MM.1S (cell line): ENCODE data around the gene BMX.

ENCODE experiments used
- DNase-seq: peaks from one replicate; pipeline ENCODE4 v3.0.0-alpha.2; 2015
- H2AFZ ChIP-seq: fragments of 300-600 bp; sonication (generic); 2 replicates; pipeline ENCODE4 v1.6.0; 2016; ENCODE audit warnings: antibody characterized with exemption, low read length
- H3F3A ChIP-seq: fragments of 300-600 bp; sonication (generic); 2 replicates; pipeline ENCODE4 v1.6.1; 2016; ENCODE audit warnings: mild to moderate bottlenecking, antibody characterized with exemption, low read length, moderate library complexity, mixed read lengths; ENCODE audit not compliant: insufficient read depth
- H3K27ac ChIP-seq: fragments of 300-600 bp; sonication (generic); 2 replicates; pipeline ENCODE4 v1.5.1; 2016; ENCODE audit warnings: mild to moderate bottlenecking, low read length
- H3K27me3 ChIP-seq: fragments of 300-600 bp; sonication (generic); replicated peaks from 2 replicates; pipeline ENCODE4 v1.6.0; 2016; ENCODE audit warnings: low read length; ENCODE audit not compliant: insufficient read depth
- H3K36me3 ChIP-seq: fragments of 300-600 bp; sonication (generic); replicated peaks from 2 replicates; pipeline ENCODE4 v1.6.1; 2016; ENCODE audit warnings: mild to moderate bottlenecking, low read length, mixed read lengths; ENCODE audit not compliant: insufficient read depth
- H3K4me1 ChIP-seq: fragments of 300-600 bp; sonication (generic); 2 replicates; pipeline ENCODE4 v1.6.1; 2016; ENCODE audit warnings: low read length, mixed read lengths
- H3K4me2 ChIP-seq: fragments of 300-600 bp; sonication (generic); 2 replicates; pipeline ENCODE4 v1.6.0; 2016; ENCODE audit warnings: low read depth, low read length
- H3K4me3 ChIP-seq: fragments of 300-600 bp; sonication (generic); 2 replicates; pipeline ENCODE4 v1.5.1; 2016; ENCODE audit warnings: low read length, mixed read lengths
- H3K79me2 ChIP-seq: fragments of 300-600 bp; sonication (generic); 2 replicates; pipeline ENCODE4 v1.6.1; 2016; ENCODE audit warnings: mixed run types, low read length, mixed read lengths
- H3K9ac ChIP-seq: fragments of 300-600 bp; sonication (generic); 2 replicates; pipeline ENCODE4 v1.6.1; 2016; ENCODE audit warnings: low read length, mixed read lengths
- H3K9me2 ChIP-seq: fragments of 300-600 bp; sonication (generic); replicated peaks from 2 replicates; pipeline ENCODE4 v1.6.1; 2016; ENCODE audit warnings: mild to moderate bottlenecking, low read length, mixed read lengths; ENCODE audit not compliant: insufficient read depth
- H3K9me3 ChIP-seq: fragments of 300-600 bp; sonication (generic); replicated peaks from 2 replicates; pipeline ENCODE4 v1.6.1; 2016; ENCODE audit warnings: mild to moderate bottlenecking, low read length, mixed read lengths; ENCODE audit not compliant: insufficient read depth
- H4K20me1 ChIP-seq: fragments of 300-600 bp; sonication (generic); 2 replicates; pipeline ENCODE4 v1.6.1; 2016; ENCODE audit warnings: mild to moderate bottlenecking, low read length, moderate library complexity, mixed read lengths; ENCODE audit not compliant: insufficient read depth
- EZH2 ChIP-seq: fragments of 300-600 bp; sonication (generic); optimal IDR thresholded peaks from 2 replicates; pipeline ENCODE3; 2017; ENCODE audit warnings: low read depth, mild to moderate bottlenecking, antibody characterized with exemption, low read length, mixed read lengths
- EZH2phosphoT487 ChIP-seq: fragments of 300-600 bp; sonication (generic); IDR thresholded peaks from 2 replicates; pipeline ENCODE4 v1.6.1; 2018; ENCODE audit warnings: antibody characterized with exemption, low read length
- TF ChIP-seq, protein P1 (sequence below): fragments of 300-600 bp; sonication (generic); IDR thresholded peaks from 2 replicates; pipeline ENCODE4 v1.5.1; 2016; ENCODE audit warnings: antibody characterized with exemption, low read length, mixed read lengths

The BMX gene

DNA sequence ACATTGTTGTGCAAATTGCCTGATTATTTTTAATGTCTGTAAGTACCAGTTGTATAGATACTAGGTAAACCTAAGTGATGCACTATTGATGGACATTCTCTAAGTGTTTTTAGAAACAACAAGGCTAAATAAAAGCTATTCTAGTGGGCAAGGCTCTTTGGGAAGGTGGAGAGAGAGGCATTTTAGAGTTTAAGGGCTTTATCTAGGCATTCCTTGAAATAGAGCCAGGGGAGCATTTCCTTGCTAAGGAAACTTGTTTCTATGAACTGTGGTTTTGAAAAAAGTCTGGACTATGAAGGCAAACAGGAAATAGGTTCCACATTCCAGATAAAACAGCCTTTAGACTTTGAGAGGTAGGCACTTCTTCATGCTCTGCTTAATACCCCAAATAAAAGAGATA is 23.8 kb downstream of the BMX start:
- Histone ChIP-seq H3K9me3 (no peaks in the 10 kb centered on the region), H3K27me3 (no peaks in the 10 kb centered on the region)

DNA sequence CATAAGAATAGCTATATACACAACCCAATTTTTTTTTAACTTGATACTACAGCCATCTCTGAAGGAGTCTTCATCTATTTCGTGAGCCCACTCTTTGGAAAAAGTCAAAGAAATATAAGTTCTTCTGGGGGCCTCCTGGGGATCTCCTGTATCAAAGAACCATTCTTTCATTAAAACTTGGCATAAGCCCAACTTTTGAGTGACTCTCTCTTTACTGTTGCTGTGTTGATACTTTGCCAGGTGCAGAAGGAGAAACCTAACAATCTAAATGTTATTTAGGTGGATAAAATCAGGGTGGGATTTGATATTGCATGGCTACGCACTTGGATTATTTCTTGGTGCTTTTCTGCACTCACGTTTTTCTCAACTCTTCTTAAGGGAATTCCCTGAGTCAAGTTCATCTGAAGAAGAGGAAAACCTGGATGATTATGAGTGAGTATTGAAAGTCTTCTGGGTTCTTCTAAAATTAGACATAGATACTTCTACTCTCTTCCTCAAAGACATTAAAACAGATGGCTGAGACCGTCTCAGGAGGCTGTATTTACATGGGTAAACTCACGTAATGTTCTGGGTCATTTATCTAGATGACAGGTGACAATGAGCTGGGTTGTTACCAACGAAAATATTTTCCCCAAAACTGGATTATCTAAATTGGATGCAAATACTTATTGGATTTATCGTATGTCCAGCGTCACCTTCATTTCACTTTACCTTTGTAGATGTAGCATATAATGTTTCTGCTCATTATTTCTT is 25.2 kb downstream of the BMX start:
- Histone ChIP-seq H3K27me3 (no peaks in the 10 kb centered on the region), H3K79me2 (no peaks in the 10 kb centered on the region), H3K9me2 (no peaks in the 10 kb centered on the region), H3K9ac (no peak overlapping the region), H3K27ac (no peak overlapping the region), H3K36me3 (no peaks in the 10 kb centered on the region), H3K9me3 (no peaks in the 10 kb centered on the region), H4K20me1 (no peaks in the 10 kb centered on the region), H3F3A (no peaks in the 10 kb centered on the region), H3K4me2 (no peak overlapping the region), H3K4me1 (no peaks in the 10 kb centered on the region), H2AFZ (no peak overlapping the region), H3K4me3 (no peak overlapping the region)
- DNase-seq: no peak
- TF ChIP-seq EZH2phosphoT487: no peak
- TF ChIP-seq, protein P1, sequence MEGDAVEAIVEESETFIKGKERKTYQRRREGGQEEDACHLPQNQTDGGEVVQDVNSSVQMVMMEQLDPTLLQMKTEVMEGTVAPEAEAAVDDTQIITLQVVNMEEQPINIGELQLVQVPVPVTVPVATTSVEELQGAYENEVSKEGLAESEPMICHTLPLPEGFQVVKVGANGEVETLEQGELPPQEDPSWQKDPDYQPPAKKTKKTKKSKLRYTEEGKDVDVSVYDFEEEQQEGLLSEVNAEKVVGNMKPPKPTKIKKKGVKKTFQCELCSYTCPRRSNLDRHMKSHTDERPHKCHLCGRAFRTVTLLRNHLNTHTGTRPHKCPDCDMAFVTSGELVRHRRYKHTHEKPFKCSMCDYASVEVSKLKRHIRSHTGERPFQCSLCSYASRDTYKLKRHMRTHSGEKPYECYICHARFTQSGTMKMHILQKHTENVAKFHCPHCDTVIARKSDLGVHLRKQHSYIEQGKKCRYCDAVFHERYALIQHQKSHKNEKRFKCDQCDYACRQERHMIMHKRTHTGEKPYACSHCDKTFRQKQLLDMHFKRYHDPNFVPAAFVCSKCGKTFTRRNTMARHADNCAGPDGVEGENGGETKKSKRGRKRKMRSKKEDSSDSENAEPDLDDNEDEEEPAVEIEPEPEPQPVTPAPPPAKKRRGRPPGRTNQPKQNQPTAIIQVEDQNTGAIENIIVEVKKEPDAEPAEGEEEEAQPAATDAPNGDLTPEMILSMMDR: no peak
- TF ChIP-seq EZH2: no peak

More for the DNA sequence above, 23.8 kb downstream of the BMX start:
- H3K27ac ChIP-seq: no peak overlapping the region
- no peak overlapping the region for H3K9ac ChIP-seq
- no peaks in the 10 kb centered on the region for H3F3A ChIP-seq
- H3K4me1 ChIP-seq: no peaks in the 10 kb centered on the region
- no peak overlapping the region for H2AFZ ChIP-seq
- no peaks in the 10 kb centered on the region for H3K9me2 ChIP-seq
- no peaks in the 10 kb centered on the region for H3K36me3 ChIP-seq
- H4K20me1 ChIP-seq: no peaks in the 10 kb centered on the region
- H3K79me2 ChIP-seq: no peaks in the 10 kb centered on the region
- H3K4me2 ChIP-seq: no peak overlapping the region
- TF ChIP-seq EZH2phosphoT487: no peak
- no peak for DNase-seq
- no peak overlapping the region for H3K4me3 ChIP-seq

DNA sequence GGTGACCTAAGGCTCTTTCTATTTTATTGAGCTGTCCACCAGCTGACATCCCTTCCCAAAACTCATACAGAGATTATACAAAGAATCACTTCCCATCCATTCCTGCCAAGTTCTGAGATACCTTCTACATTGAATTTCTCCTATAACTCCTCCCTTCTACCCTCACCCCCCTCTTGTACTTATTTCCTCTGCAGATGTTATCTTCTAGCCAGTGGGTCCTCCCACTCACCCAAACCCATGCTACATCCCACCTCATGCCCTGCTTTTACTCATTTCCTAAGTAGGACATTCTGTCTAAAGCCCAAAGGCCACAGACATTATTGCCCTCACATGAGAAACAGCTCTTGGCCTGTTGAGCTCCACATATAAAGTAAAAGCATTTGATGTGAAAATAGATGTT is 28.6 kb downstream of the BMX start:
- no peaks in the 10 kb centered on the region for H3K36me3 ChIP-seq
- no peak overlapping the region for H3K4me3 ChIP-seq
- H3K4me1 ChIP-seq: no peaks in the 10 kb centered on the region
- TF ChIP-seq EZH2phosphoT487: no peak
- no peaks in the 10 kb centered on the region for H3K9me2 ChIP-seq
- no peak overlapping the region for H2AFZ ChIP-seq
- H3F3A ChIP-seq: no peaks in the 10 kb centered on the region
- H3K9me3 ChIP-seq: no peaks in the 10 kb centered on the region
- H3K4me2 ChIP-seq: no peak overlapping the region
- H4K20me1 ChIP-seq: no peaks in the 10 kb centered on the region
- no peak for DNase-seq
- H3K27me3 ChIP-seq: no peaks in the 10 kb centered on the region
- no peaks in the 10 kb centered on the region for H3K79me2 ChIP-seq
- no peak overlapping the region for H3K27ac ChIP-seq
- H3K9ac ChIP-seq: no peak overlapping the region

DNA sequence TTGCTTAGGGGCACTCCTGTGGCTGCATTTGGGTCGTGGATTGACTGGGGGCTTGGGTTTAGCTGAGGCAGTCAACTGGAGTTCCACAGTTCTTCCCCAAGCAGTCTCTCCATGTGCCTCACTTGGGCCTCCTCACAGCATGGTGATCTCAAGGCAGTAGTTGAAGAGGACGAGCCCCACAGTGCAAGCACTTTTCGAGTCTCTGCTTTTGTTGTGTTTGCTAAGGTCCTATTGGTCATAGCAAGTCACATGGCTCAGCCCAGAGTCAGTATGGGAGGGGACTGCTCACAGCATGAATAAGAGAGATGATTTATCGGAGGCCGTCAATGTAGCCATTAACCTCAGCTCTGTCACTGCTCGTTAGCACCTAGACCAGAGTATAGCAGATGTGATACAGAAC is 29.7 kb downstream of the BMX start:
- Histone ChIP-seq H3K36me3 (no peaks in the 10 kb centered on the region), H3K9me3 (no peaks in the 10 kb centered on the region), H3K4me1 (no peaks in the 10 kb centered on the region), H4K20me1 (no peaks in the 10 kb centered on the region), H2AFZ (no peak overlapping the region), H3K27ac (no peak overlapping the region), H3K9me2 (no peaks in the 10 kb centered on the region), H3K79me2 (no peaks in the 10 kb centered on the region), H3F3A (no peaks in the 10 kb centered on the region), H3K4me3 (no peak overlapping the region), H3K27me3 (no peaks in the 10 kb centered on the region), H3K4me2 (no peak overlapping the region), H3K9ac (no peak overlapping the region)
- DNase-seq: no peak
- TF ChIP-seq EZH2: no peak
- TF ChIP-seq, protein P1: no peak
- no peak for TF ChIP-seq EZH2phosphoT487
